GM23338 (cell line): ENCODE data around the gene ABI1. TPM values are rescaled to one million over a fixed set of nuclear protein-coding genes. Genes with fewer than 3 reads are reported as not detected.

Source experiments
- polyA plus RNA-seq: library from polyadenylated mRNA; unstranded; fragments of >200 nt; fragmentation: Nextera tagmentation; extraction: Ambion mirVana; gene quantifications from 2 replicates; pipeline ENCODE4 v1.2.1, GENCODE V29; 2016
- small RNA-seq: library from RNA; depleted of rRNA; stranded (forward); fragments of <200 nt; gene quantifications from one replicate; pipeline ENCODE3, GENCODE V24; 2014; ENCODE audit warnings: low replicate concordance
- total RNA-seq: library from RNA; depleted of rRNA; stranded (reverse); fragments of >200 nt; shearing (Covaris generic); gene quantifications from 2 replicates; pipeline ENCODE4 v1.2.3, GENCODE V29; 2014; rRNA removed

ABI1 gene
- total and polyA plus RNA-seq, 2 experiments from 2014 or later = 22.3 to 30.7 TPM

Small RNA genes lying within 50 kb of the gene (small RNA-seq; reads per million reads assigned to genes)
- gene RF00191 = not detected
- not detected for gene RNU6-946P

Other genes with a start within 250 kb of the ABI1 start
- gene PDSS1, start 163.3 kb downstream of the ABI1 start, total RNA-seq = 17.7 and 21.5 TPM in 2 replicates
- gene PDSS1, start 163.3 kb downstream of the ABI1 start, polyA plus RNA-seq = 21.0 and 26.2 TPM in 2 replicates
- gene ANKRD26, start 239.5 kb upstream of the ABI1 start, total RNA-seq = 7.1 and 7.9 TPM in 2 replicates
- gene ANKRD26, start 239.5 kb upstream of the ABI1 start, polyA plus RNA-seq = 13.1 and 23.1 TPM in 2 replicates